Kidney (tissue), 14 donors: ENCODE results near the gene TOMM7. TPM values are rescaled to one million over a fixed set of nuclear protein-coding genes. Genes with fewer than 3 reads are reported as not detected.

Experiments
- DNase-seq, 5 donors: peaks; one replicate each; pipeline ENCODE4 v3.0.0-alpha.2; 2013 to 2020
- FAIRE-seq: peaks from 2 replicates; lab custom pipeline; 2012; peaks lifted over from hg19 to GRCh38; lab: Jason Lieb, UNC
- H3K27ac ChIP-seq, 2 donors: one replicate each; pipeline ENCODE4 v1.7.0; 2013; ENCODE audit warnings: low read depth in 2 of 2, low read length in 2 of 2, inconsistent platforms in 1 of 2
- H3K27me3 ChIP-seq: one replicate; pipeline ENCODE4 v1.7.1; 2013; ENCODE audit warnings: low read length, inconsistent platforms; ENCODE audit not compliant: control insufficient read depth, insufficient read depth
- H3K36me3 ChIP-seq, 3 donors: one replicate each; pipeline versions ENCODE4 v1.7.0 to v1.7.1; 2013; ENCODE audit warnings: low read length in 3 of 3, control low read depth in 1 of 3, inconsistent platforms in 1 of 3; ENCODE audit not compliant: insufficient read depth in 3 of 3, control insufficient read depth in 2 of 3
- H3K4me1 ChIP-seq, 3 donors: one replicate each; pipeline versions ENCODE4 v1.7.0 to v1.7.1; 2013; ENCODE audit warnings: low read length in 3 of 3, inconsistent platforms in 1 of 3, low read depth in 1 of 3; ENCODE audit not compliant: control insufficient read depth in 2 of 3, insufficient read depth in 2 of 3
- H3K4me3 ChIP-seq, 3 donors: one replicate each; pipeline versions ENCODE4 v1.7.0 to v1.8.1; 2013; ENCODE audit warnings: low read length in 3 of 3, control low read depth in 1 of 3, inconsistent platforms in 1 of 3
- H3K9ac ChIP-seq, 3 donors: one replicate each; pipeline versions ENCODE4 v1.7.0 to v1.7.1; 2013; ENCODE audit warnings: low read length in 3 of 3, control low read depth in 1 of 3, inconsistent platforms in 1 of 3
- H3K9me3 ChIP-seq, 3 donors: one replicate each; pipeline versions ENCODE4 v1.7.0 to v1.7.1; 2013; ENCODE audit warnings: low read length in 3 of 3, control low read depth in 1 of 3, inconsistent platforms in 1 of 3; ENCODE audit not compliant: control insufficient read depth in 2 of 3, insufficient read depth in 1 of 3
- CTCF ChIP-seq: IDR thresholded peaks from 3 replicates; pipeline ENCODE4 v1.5.1; 2012; ENCODE audit warnings: mild to moderate bottlenecking, moderate library complexity, borderline replicate concordance; ENCODE audit not compliant: insufficient read depth; ENCODE audit errors: extremely low read depth
- intact Hi-C: fragments of 100-400 bp; cut with DNase I; formaldehyde crosslinking; loops from one replicate; pipeline ENCODE4 v1.11.1; 2022
- polyA plus RNA-seq: library from polyadenylated mRNA; stranded (reverse); fragments of 350-450 nt; fragmentation: Illumina TruSeq; extraction: RNeasy Lipid Tissue Mini Kit (QIAGEN cat#74804); gene quantifications from one replicate; pipeline ENCODE4 v1.2.3, GENCODE V29; 2014; ENCODE audit warnings: low read depth, low replicate concordance; ENCODE audit not compliant: insufficient read depth
- total RNA-seq: library from RNA; stranded (reverse); fragmentation: NEBNext Ultra II Directional; extraction: Animal tissue kit (Norgen Biotek cat#: 25700); gene quantifications from one replicate; pipeline ENCODE4 v1.2.1, GENCODE V29; 2021
- donor health status: control.
- donor health status: control.
- donor health status: control.
- donor health status: control.
- donor health status: control.
- donor health status: DM: yes; HTN: yes; CAD: no.
- donor health status: Normal renal cell carcinoma (clear cell type).

TOMM7 gene
- total and polyA plus RNA-seq, 2 donors from 2014 or later: 253 to 1,227 TPM

GRCh38 chr7:22831602-22832305, 9.1 kb upstream of the TOMM7 start:
- Histone ChIP-seq H3K4me1 (no peaks in the 10 kb centered on the region), H3K9ac (no peak overlapping the region), H3K27ac (no peak overlapping the region), H3K27me3 (no peaks in the 10 kb centered on the region), H3K9me3 (no peaks in the 10 kb centered on the region), H3K4me3 (no peak overlapping the region), H3K36me3 (no peaks in the 10 kb centered on the region)
- FAIRE-seq (no peak), DNase-seq (no peak)
- TF ChIP-seq CTCF: no peak
- intact Hi-C loops: no loop called here

- H3K9ac ChIP-seq: no peak overlapping the region
- FAIRE-seq (no peak), DNase-seq (no peak)
- no peaks in the 10 kb centered on the region for H3K4me1 ChIP-seq
- no peaks in the 10 kb centered on the region for H3K27me3 ChIP-seq
- no peak overlapping the region for H3K27ac ChIP-seq
- H3K9me3 ChIP-seq: no peaks in the 10 kb centered on the region
- H3K4me3 ChIP-seq: no peak overlapping the region
- TF ChIP-seq CTCF: no peak
- no peaks in the 10 kb centered on the region for H3K36me3 ChIP-seq
- intact Hi-C loops: no loop called here
Measured at GRCh38 chr7:22827563-22827962, 4.9 kb upstream of the TOMM7 start.

GRCh38 chr7:22826593-22826992, 3.9 kb upstream of the TOMM7 start:
- intact Hi-C loops: no loop called here
- Histone ChIP-seq H3K27ac (no peak overlapping the region), H3K36me3 (no peaks in the 10 kb centered on the region), H3K4me3 (no peak overlapping the region), H3K4me1 (peaks cover 0 to 3% (median 0%) of the 10 kb centered on the region in 3 donors), H3K27me3 (no peaks in the 10 kb centered on the region), H3K9ac (no peak overlapping the region), H3K9me3 (no peaks in the 10 kb centered on the region)
- DNase-seq: no peak
- TF ChIP-seq CTCF: no peak
- FAIRE-seq: no peak
